Measurements from ENCODE around the gene BCL2L11.

DNA sequence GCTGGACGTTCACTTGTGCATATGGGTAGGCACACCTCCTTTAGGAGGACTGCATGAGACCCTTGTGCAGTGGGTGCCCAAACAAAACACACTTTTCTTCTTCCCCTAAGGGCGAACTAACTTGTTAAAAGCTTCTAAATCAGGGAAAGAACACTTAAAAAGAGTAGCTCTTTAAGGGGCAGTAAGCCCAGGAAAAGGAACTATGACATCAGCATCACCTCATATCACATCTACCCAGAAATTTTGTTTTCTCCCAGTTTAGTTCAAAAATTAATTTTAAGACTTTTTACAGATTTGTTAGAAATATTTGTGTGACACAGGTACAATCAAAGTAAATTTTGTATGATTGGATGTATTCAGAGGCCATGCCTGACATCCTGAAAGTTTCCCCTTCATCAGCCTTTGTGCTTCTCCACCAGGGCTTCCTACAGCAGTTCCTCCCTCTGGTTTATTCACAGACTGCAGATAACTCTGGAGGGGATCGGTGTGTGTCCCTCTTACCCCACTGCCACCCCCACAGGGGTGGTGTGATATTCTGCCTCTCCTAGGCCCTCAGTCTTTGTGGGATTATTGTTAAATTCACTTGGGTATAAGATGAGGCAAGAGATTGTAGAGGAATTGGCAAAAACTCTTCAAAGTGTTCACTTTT lies 27.6 kb downstream of the BCL2L11 start:
- TF ChIP-seq GATA3 (IDR thresholded peaks at IDR 0.05; ENCODE audit: low read depth, low read length) (no peak), GATA2 (IDR thresholded peaks at IDR 0.05; ENCODE audit: low read depth, low read length) (no peak)
